GM10248 (cell line): Measurements from ENCODE around the gene PTPN6.

Experiments
- CTCF ChIA-PET: fragments of 300-600 bp; sonication (Branson Sonifier 250); formaldehyde crosslinking; extraction: SDS; loops from one replicate; lab custom pipeline; 2021; ENCODE audit warnings: antibody characterized with exemption; lab: Yijun Ruan, JAX
- POLR2A ChIA-PET: fragments of 350-650 bp; sonication (Branson Sonifier 250); formaldehyde crosslinking; extraction: SDS; loops from one replicate; lab custom pipeline; 2020; ENCODE audit warnings: antibody characterized with exemption; lab: Yijun Ruan, JAX
- DNase-seq: peaks from one replicate; pipeline ENCODE4 v3.0.0; 2012; ENCODE audit errors: extremely low spot score
- CTCF ChIP-seq: IDR thresholded peaks from 2 replicates; pipeline ENCODE4 v1.5.1; 2012; ENCODE audit warnings: mild to moderate bottlenecking, low read depth; ENCODE audit errors: extremely low read depth, missing control alignments, control extremely low read depth

PTPN6 gene

GRCh38 chr12:6978188-6978587, 27.0 kb downstream of the PTPN6 start:
- ChIA-PET CTCF (interaction anchor here (0.6 to 1.2 kb wide), 3 partner anchors 21 to 131 kb away, joined by 3 read pairs; partner anchors contain the start of gene SPSB2), POLR2A (no interaction called here)
- no peak for TF ChIP-seq CTCF

GRCh38 chr12:6978611-6979011, 27.5 kb downstream of the PTPN6 start:
- ChIA-PET POLR2A (no interaction called here), CTCF (interaction anchor here (0.6 to 1.2 kb wide), 2 partner anchors 106 to 131 kb away, joined by 3 read pairs; partner anchors contain the start of gene SPSB2)
- no peak for TF ChIP-seq CTCF
- DNase-seq = no peak

More at GRCh38 chr12:6978188-6978587, 27.0 kb downstream of the PTPN6 start:
- DNase-seq = no peak

DNA sequence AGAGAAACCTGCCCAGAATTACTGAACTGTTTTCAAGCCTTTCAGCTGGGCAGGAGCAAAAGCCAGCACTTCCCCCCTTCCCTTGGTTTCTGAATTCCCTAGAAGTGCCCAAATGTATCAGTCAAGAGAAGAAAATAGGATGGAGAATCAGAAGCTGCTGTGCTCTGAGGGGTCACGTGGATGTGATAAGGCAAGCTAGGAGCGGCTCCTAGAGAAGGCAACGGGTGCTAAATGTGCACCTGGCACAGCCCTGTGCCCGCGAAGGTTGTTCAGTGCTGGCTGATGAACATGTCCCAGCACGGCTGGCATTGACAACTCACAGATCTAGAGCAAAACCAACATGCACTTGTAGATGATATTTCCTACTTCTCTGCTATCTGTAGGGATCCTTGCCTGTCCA, 27.9 kb downstream of the PTPN6 start:
- DNase-seq = no peak
- ChIA-PET POLR2A (no interaction called here), CTCF (interaction anchor here (0.6 kb wide), 1 partner anchor 106 kb away, joined by 3 read pairs; the partner anchor contains the start of gene SPSB2)
- TF ChIP-seq CTCF = no peak

DNA sequence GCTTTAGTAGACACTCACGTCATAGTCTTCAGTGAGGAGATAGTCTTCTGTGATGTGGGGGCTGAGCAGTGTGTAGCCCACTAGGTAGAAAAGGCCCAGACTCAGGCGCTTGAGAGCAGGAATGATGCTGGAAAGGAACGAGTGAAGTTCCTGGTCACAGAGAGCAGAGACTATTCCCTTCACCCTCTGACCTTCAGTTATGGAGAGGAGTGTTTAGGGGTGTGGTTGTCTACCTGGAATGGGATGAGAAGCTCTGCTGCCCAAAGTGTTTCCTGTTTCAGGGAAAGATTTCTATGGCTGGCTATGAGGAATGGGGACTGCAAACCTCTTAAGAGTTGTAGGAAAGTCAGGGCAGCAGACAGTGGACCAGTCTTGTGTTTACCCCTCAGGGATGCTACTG, 28.3 kb downstream of the PTPN6 start:
- CTCF ChIA-PET = no interaction called here
- POLR2A ChIA-PET = no interaction called here
- no peak for DNase-seq
- TF ChIP-seq CTCF = no peak

- CTCF ChIA-PET = interaction anchor here (1.2 kb wide), 1 partner anchor 225 kb away, joined by 3 read pairs; no protein-coding TSS in a partner anchor
- no peak for TF ChIP-seq CTCF
- no peak for DNase-seq
- POLR2A ChIA-PET = interaction anchor here (0.7 kb wide), 1 partner anchor 81 kb away, joined by 11 read pairs; no protein-coding TSS in a partner anchor
Measured at GRCh38 chr12:6980075-6980474, 28.9 kb downstream of the PTPN6 start.

GRCh38 chr12:6980740-6981139, 29.6 kb downstream of the PTPN6 start:
- TF ChIP-seq CTCF = no peak
- DNase-seq = no peak
- CTCF ChIA-PET = interaction anchor here (1.2 kb wide), 1 partner anchor 225 kb away, joined by 3 read pairs; no protein-coding TSS in a partner anchor
- POLR2A ChIA-PET = no interaction called here
